BE2C (cell line): ENCODE measurements around the gene DNAJB12.

ENCODE experiments used
- DNase-seq: peaks from one replicate; pipeline ENCODE4 v3.0.0-alpha.2; 2020
- H3K27me3 ChIP-seq: fragments of 250-450 bp; sonication (Bioruptor Pico); 2 replicates; pipeline ENCODE4 v1.5.1; 2020; ENCODE audit warnings: mild to moderate bottlenecking
- H3K36me3 ChIP-seq: fragments of 250-450 bp; sonication (Bioruptor Pico); 2 replicates; pipeline ENCODE4 v1.5.1; 2020; ENCODE audit warnings: mild to moderate bottlenecking
- H3K4me1 ChIP-seq: fragments of 250-450 bp; sonication (Bioruptor Pico); 2 replicates; pipeline ENCODE4 v1.5.1; 2020
- H3K4me3 ChIP-seq: 2 replicates; pipeline ENCODE4 v1.5.1; 2011; ENCODE audit warnings: low read depth, low read length
- H3K9me3 ChIP-seq: fragments of 250-450 bp; sonication (Bioruptor Pico); 2 replicates; pipeline ENCODE4 v1.5.1; 2020
- CTCF ChIP-seq: IDR thresholded peaks from 2 replicates; pipeline ENCODE4 v1.5.1; 2012; ENCODE audit warnings: mild to moderate bottlenecking, low read depth, low read length

DNAJB12 gene

DNA sequence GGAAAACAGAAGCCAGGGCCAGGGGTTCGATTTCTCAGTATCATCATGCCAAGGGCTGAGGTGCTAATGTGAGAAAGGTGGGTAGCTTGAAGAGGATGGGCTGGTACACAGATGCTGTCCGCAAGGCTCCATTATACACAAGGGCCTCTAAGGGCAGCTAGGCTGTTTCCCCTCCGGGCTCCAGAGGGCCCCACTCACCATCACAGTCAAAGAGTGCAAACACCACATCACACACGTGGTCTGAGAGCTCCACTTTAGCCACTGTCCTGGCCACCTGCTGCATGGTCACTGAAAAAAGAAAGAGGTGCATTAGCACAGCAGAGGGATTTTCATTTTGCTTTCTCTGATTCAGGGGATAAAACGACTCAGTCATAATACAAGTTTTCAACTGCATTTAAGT, 20.9 kb upstream of the DNAJB12 start:
- H3K4me1 ChIP-seq = no peaks in the 10 kb centered on the region
- H3K36me3 ChIP-seq = no peaks in the 10 kb centered on the region
- peak; percentile 39 for TF ChIP-seq CTCF
- no peaks in the 10 kb centered on the region for H3K27me3 ChIP-seq
- no peaks in the 10 kb centered on the region for H3K9me3 ChIP-seq
- H3K4me3 ChIP-seq = no peak overlapping the region
- peak; percentile 33 for DNase-seq

GRCh38 chr10:72375173-72375572, 20.5 kb upstream of the DNAJB12 start:
- TF ChIP-seq CTCF = no peak; the same call in 1 of the 2 replicates
- Histone ChIP-seq H3K4me3 (no peak overlapping the region), H3K27me3 (no peaks in the 10 kb centered on the region), H3K9me3 (no peaks in the 10 kb centered on the region), H3K4me1 (no peaks in the 10 kb centered on the region), H3K36me3 (no peaks in the 10 kb centered on the region)
- no peak for DNase-seq

GRCh38 chr10:72370201-72370722, 15.5 kb upstream of the DNAJB12 start:
- H3K9me3 ChIP-seq = no peaks in the 10 kb centered on the region
- no peak for DNase-seq
- H3K27me3 ChIP-seq = no peaks in the 10 kb centered on the region
- H3K36me3 ChIP-seq = no peaks in the 10 kb centered on the region
- H3K4me1 ChIP-seq = no peaks in the 10 kb centered on the region
- TF ChIP-seq CTCF = no peak
- no peak overlapping the region for H3K4me3 ChIP-seq

DNA sequence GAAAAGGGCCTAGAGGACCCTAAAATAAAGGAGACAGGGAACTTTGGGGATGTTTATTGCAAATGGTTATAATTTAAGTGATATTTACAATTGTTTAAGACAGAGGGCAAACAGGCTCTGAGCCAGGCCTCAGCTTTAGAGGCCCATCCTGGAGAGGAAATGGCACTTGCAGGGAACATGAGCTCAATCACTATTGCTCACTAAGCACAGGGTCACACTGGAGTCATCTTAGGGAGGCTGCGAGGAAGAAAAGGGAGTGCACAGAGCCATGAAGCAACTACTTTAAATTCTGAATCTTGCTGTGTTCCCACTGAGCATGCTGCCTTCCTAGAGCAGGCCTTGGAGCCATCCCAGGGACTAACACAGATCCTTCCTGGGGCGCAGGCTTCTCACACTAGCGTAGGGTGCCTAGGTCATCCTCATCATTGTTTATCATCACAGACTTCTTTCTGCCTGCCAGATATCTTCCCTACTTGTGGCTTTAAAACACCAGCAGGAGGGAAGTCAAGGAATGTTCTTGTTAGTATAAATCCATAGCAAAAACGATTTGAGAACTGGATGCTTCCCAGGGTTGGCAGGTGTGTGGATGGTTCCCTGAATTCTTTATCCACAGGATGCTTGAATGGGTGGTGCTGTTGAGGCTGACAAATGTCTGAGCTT, 12.7 kb upstream of the DNAJB12 start:
- TF ChIP-seq CTCF = no peak
- Histone ChIP-seq H3K4me3 (no peak overlapping the region), H3K9me3 (no peaks in the 10 kb centered on the region), H3K4me1 (peaks cover 8% of the 10 kb centered on the region), H3K36me3 (no peaks in the 10 kb centered on the region), H3K27me3 (no peaks in the 10 kb centered on the region)
- DNase-seq = no peak

DNA sequence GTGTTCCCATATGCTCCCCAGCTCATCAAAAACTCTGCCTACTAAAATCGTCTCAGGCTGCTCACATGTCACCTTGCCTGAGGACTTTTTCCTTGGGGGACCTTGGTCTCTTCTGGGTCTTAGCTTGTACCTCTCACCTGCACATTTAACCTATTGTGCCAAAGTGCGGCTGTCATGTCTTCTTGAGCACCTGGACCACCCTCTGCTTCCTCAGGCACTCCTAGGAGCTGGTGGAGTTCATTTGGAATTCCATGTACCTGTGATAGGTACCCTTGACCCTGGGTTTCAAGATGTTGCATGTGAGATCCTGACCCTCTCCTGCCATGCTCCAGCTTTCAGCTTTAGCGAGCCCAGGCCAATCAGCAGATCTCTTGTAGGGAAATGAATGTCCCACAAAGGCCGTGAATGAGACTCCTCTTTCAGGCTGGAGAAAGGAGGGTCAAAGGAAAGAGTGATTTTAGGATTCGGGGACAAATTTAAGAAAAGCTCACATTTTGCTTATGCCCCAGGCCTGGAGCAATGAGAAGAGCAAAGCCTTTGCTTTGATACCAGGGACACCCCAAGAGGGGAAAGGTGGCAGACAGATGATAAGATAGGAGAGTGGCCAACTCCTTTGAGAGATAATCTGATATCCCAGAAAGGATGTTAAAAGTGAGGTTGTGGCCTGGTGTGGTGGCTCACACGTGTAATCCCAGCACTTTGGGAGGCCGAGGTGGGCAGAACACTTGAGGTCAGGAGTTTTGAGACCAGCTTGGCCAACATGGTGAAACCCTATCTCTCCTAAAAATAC, 10.6 kb upstream of the DNAJB12 start:
- H3K4me3 ChIP-seq = no peak overlapping the region
- H3K36me3 ChIP-seq = no peaks in the 10 kb centered on the region
- peaks cover 8% of the 10 kb centered on the region for H3K4me1 ChIP-seq
- DNase-seq = no peak
- H3K9me3 ChIP-seq = no peaks in the 10 kb centered on the region
- TF ChIP-seq CTCF = no peak
- no peaks in the 10 kb centered on the region for H3K27me3 ChIP-seq
